ENCODE results near the gene PHF24. TPM values are rescaled to one million over a fixed set of nuclear protein-coding genes. Genes with fewer than 3 reads are reported as not detected.

PHF24 gene
- total and polyA plus RNA-seq, 4 donors = 7.7 to 48.6 (median 41.0) TPM

DNA sequence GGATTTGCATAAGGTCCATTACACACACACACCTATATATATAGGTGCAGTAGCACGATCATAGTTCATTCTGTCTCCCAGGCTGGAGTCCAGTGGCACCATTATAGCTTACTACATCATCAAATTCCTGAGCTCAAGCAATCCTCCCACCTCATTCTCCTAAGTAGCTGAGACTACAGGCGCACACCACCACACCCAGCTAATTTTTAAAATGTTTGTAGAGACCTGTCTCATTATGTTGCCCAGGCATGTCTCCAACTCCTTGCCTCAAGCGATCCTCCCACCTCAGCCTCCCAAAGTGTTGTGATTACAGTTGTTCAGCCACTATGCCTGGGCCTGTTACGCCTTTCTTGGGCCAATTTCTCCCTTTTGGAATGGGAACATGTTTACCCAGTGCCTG lies 71.2 kb downstream of the PHF24 start:
- no peak for DNase-seq (ENCODE audit: low read depth in 4 of 6, low spot score in 6 of 6)
- Histone ChIP-seq H3K4me1 (ENCODE audit: control insufficient read depth, insufficient read depth, low read length) (no peaks in the 10 kb centered on the region), H3K27ac (ENCODE audit: low read depth, low read length) (no peak overlapping the region), H3K36me3 (ENCODE audit: control insufficient read depth, insufficient read depth, low read length) (peaks cover 5% of the 10 kb centered on the region), H3K27me3 (ENCODE audit: control insufficient read depth, insufficient read depth, low read length) (no peaks in the 10 kb centered on the region), H3K9me3 (ENCODE audit: control insufficient read depth, insufficient read depth, low read length) (no peaks in the 10 kb centered on the region), H3K4me3 (ENCODE audit: low read depth, low read length) (no peak overlapping the region)
- WGBS (ENCODE audit: insufficient coverage) = 83% methylated on average over 1 of the region's 4 CpGs

DNA sequence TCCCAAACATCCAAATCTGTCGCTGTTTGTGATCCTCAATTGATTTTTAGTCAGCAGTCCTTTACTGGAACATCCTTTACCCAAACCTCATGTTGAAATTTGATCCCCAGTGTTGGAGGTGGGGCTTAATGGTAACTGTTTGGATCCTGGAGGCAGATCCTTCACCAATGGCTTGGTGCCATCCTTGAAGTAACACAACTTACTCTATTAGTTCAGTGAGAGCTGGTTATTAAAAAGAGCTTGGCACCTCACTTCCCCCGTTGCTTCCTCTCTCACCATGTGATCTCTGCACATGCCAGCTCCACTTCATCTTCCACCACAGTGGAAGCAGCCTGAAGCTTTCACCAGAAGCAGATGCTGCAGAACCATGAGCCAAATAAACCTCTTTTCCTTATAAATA lies 71.8 kb downstream of the PHF24 start:
- Histone ChIP-seq H3K36me3 (ENCODE audit: control insufficient read depth, insufficient read depth, low read length) (peaks cover 5% of the 10 kb centered on the region), H3K4me1 (ENCODE audit: control insufficient read depth, insufficient read depth, low read length) (no peaks in the 10 kb centered on the region), H3K4me3 (ENCODE audit: low read depth, low read length) (no peak overlapping the region), H3K27me3 (ENCODE audit: control insufficient read depth, insufficient read depth, low read length) (no peaks in the 10 kb centered on the region), H3K9me3 (ENCODE audit: control insufficient read depth, insufficient read depth, low read length) (no peaks in the 10 kb centered on the region), H3K27ac (ENCODE audit: low read depth, low read length) (no peak overlapping the region)
- 78% methylated on average over 1 of the region's 2 CpGs for WGBS (ENCODE audit: insufficient coverage)
- DNase-seq (ENCODE audit: low read depth in 4 of 6, low spot score in 6 of 6) = no peak

Other genes with a start within 250 kb of the PHF24 start
- gene CCL21, start 248.1 kb upstream of the PHF24 start, total RNA-seq = under 1 TPM in 1 of 2 donors, not detected in 1; 0.44 TPM
- under 1 TPM in 1 of 2 donors, not detected in 1; 0.18 TPM for gene CCL21, start 248.1 kb upstream of the PHF24 start, polyA plus RNA-seq (ENCODE audit: insufficient read length in 2 of 2)
- 10 to 100 TPM; 16.9 to 18.9 TPM for gene DNAJB5, start 31.5 kb downstream of the PHF24 start, total RNA-seq
- gene DNAJB5, start 31.5 kb downstream of the PHF24 start, polyA plus RNA-seq (ENCODE audit: insufficient read length in 2 of 2) = 10 to 100 TPM; 53.1 to 54.6 TPM
- gene VCP, start 114.3 kb downstream of the PHF24 start, total RNA-seq = 100 to 1,000 TPM; 201 to 281 TPM
- 100 to 1,000 TPM; 229 to 233 TPM for gene VCP, start 114.3 kb downstream of the PHF24 start, polyA plus RNA-seq (ENCODE audit: insufficient read length in 2 of 2)
- gene FANCG, start 121.7 kb downstream of the PHF24 start, total RNA-seq = 10 to 100 TPM; 15.9 to 30.1 TPM
- 10 to 100 TPM; 46.8 to 49.3 TPM for gene FANCG, start 121.7 kb downstream of the PHF24 start, polyA plus RNA-seq (ENCODE audit: insufficient read length in 2 of 2)
- 10 to 100 TPM; 12.2 to 22.9 TPM for gene PIGO, start 138.3 kb downstream of the PHF24 start, total RNA-seq
- gene PIGO, start 138.3 kb downstream of the PHF24 start, polyA plus RNA-seq (ENCODE audit: insufficient read length in 2 of 2) = 10 to 100 TPM; 17.7 to 28.1 TPM
- 100 to 1,000 TPM in 1 of 2 donors, 10 to 100 TPM in 1; 61.2 to 102 TPM for gene STOML2, start 144.8 kb downstream of the PHF24 start, total RNA-seq
- gene STOML2, start 144.8 kb downstream of the PHF24 start, polyA plus RNA-seq (ENCODE audit: insufficient read length in 2 of 2) = 10 to 100 TPM; 73.3 to 79.1 TPM
- gene ATOSB, start 157.6 kb downstream of the PHF24 start, total RNA-seq = 10 to 100 TPM; 12.2 to 16.3 TPM
- gene ATOSB, start 157.6 kb downstream of the PHF24 start, polyA plus RNA-seq (ENCODE audit: insufficient read length in 2 of 2) = 10 to 100 TPM; 30.7 to 32.2 TPM
- gene UNC13B, start 203.7 kb downstream of the PHF24 start, total RNA-seq = 10 to 100 TPM; 20.2 to 37.9 TPM
- 10 to 100 TPM; 24.2 to 25.6 TPM for gene UNC13B, start 203.7 kb downstream of the PHF24 start, polyA plus RNA-seq (ENCODE audit: insufficient read length in 2 of 2)

Data from spinal cord (tissue), 10 donors.